ENCODE results near the gene KCNIP3.

The KCNIP3 gene

DNA sequence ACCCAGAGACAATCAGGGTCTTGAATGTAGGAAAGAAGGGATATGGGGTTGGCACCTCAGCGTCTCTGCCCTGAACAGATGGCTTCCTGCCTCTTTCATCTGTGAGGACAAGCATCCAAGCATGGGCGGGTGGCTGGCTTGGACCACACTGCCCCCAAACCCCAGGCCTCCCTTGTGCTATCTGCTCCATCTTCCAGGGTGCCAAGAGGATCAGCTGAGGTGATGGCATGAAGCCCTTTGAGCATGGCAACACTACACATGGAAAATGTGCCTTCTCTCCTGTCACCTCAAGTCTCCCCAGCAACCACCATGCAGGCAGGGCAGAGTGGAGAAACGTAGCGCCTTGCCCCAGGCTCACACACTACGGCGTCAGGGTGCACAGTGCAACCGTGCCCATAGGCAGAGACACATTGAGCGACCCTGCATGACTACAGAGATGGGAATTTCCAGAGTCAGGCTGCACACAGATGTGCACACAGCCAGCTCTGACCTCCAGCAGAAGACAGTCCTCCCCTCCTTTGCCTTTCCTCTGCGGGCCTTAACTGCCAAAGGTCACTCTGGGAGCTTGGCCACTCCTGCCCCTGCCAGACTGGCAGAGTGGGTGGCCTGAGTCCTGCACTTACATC is 1.5 kb downstream of the KCNIP3 start:
- no peak overlapping the region for H3K4me3 ChIP-seq (replicated peaks; ENCODE audit: insufficient read depth, low read length)
- DNase-seq (ENCODE audit: low read depth in 1 of 2, low spot score in 1 of 2), result no peak
- TF ChIP-seq GABPA (IDR thresholded peaks at IDR 0.05; ENCODE audit: low read depth), result no peak
- no peak for TF ChIP-seq POLR2AphosphoS5 (IDR thresholded peaks at IDR 0.05; ENCODE audit: low read depth)
- TF ChIP-seq, protein P1, sequence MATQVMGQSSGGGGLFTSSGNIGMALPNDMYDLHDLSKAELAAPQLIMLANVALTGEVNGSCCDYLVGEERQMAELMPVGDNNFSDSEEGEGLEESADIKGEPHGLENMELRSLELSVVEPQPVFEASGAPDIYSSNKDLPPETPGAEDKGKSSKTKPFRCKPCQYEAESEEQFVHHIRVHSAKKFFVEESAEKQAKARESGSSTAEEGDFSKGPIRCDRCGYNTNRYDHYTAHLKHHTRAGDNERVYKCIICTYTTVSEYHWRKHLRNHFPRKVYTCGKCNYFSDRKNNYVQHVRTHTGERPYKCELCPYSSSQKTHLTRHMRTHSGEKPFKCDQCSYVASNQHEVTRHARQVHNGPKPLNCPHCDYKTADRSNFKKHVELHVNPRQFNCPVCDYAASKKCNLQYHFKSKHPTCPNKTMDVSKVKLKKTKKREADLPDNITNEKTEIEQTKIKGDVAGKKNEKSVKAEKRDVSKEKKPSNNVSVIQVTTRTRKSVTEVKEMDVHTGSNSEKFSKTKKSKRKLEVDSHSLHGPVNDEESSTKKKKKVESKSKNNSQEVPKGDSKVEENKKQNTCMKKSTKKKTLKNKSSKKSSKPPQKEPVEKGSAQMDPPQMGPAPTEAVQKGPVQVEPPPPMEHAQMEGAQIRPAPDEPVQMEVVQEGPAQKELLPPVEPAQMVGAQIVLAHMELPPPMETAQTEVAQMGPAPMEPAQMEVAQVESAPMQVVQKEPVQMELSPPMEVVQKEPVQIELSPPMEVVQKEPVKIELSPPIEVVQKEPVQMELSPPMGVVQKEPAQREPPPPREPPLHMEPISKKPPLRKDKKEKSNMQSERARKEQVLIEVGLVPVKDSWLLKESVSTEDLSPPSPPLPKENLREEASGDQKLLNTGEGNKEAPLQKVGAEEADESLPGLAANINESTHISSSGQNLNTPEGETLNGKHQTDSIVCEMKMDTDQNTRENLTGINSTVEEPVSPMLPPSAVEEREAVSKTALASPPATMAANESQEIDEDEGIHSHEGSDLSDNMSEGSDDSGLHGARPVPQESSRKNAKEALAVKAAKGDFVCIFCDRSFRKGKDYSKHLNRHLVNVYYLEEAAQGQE (IDR thresholded peaks at IDR 0.05; ENCODE audit: insufficient replicate concordance, low read depth), result no peak
- TF ChIP-seq SPI1 (IDR thresholded peaks at IDR 0.05; ENCODE audit: borderline replicate concordance, low read depth), result no peak
- TF ChIP-seq, protein P2, sequence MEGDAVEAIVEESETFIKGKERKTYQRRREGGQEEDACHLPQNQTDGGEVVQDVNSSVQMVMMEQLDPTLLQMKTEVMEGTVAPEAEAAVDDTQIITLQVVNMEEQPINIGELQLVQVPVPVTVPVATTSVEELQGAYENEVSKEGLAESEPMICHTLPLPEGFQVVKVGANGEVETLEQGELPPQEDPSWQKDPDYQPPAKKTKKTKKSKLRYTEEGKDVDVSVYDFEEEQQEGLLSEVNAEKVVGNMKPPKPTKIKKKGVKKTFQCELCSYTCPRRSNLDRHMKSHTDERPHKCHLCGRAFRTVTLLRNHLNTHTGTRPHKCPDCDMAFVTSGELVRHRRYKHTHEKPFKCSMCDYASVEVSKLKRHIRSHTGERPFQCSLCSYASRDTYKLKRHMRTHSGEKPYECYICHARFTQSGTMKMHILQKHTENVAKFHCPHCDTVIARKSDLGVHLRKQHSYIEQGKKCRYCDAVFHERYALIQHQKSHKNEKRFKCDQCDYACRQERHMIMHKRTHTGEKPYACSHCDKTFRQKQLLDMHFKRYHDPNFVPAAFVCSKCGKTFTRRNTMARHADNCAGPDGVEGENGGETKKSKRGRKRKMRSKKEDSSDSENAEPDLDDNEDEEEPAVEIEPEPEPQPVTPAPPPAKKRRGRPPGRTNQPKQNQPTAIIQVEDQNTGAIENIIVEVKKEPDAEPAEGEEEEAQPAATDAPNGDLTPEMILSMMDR (IDR thresholded peaks at IDR 0.05; ENCODE audit: insufficient read depth, low read length), result no peak
- no peaks in the 10 kb centered on the region for H3K27me3 ChIP-seq (ENCODE audit: insufficient read depth, poor library complexity, severe bottlenecking)
- H3K27ac ChIP-seq (replicated peaks), result no peak overlapping the region

DNA sequence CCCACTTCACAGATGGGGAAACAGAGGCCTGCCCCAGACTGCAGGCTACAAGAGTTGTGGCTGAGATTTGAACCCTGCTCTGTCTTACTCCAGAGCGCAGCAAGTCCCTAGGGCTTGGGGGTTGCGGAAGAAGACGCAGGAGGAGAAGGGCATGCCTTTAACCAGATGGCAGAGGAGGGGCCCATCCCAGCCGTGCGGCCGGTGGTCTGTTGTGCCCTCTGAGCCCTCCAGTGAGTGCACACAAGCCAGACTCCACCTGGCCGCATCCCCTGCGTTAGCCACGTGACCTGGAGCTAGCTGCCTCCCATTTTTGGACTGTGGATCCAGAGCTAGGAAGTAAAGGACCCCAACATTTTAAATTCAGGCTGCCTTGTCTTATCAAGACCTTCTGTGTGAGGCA is 2.8 kb downstream of the KCNIP3 start:
- TF ChIP-seq GABPA (IDR thresholded peaks at IDR 0.05; ENCODE audit: low read depth) (no peak), POLR2AphosphoS5 (IDR thresholded peaks at IDR 0.05; ENCODE audit: low read depth) (no peak), SPI1 (IDR thresholded peaks at IDR 0.05; ENCODE audit: borderline replicate concordance, low read depth) (no peak)
- TF ChIP-seq, protein P2 (IDR thresholded peaks at IDR 0.05; ENCODE audit: insufficient read depth, low read length), result no peak
- TF ChIP-seq, protein P1 (IDR thresholded peaks at IDR 0.05; ENCODE audit: insufficient replicate concordance, low read depth), result no peak
- H3K27me3 ChIP-seq (ENCODE audit: insufficient read depth, poor library complexity, severe bottlenecking), result no peaks in the 10 kb centered on the region
- no peak overlapping the region for H3K27ac ChIP-seq (replicated peaks)
- H3K4me3 ChIP-seq (replicated peaks; ENCODE audit: insufficient read depth, low read length), result no peak overlapping the region
- no peak for DNase-seq (ENCODE audit: low read depth in 1 of 2, low spot score in 1 of 2)

DNA sequence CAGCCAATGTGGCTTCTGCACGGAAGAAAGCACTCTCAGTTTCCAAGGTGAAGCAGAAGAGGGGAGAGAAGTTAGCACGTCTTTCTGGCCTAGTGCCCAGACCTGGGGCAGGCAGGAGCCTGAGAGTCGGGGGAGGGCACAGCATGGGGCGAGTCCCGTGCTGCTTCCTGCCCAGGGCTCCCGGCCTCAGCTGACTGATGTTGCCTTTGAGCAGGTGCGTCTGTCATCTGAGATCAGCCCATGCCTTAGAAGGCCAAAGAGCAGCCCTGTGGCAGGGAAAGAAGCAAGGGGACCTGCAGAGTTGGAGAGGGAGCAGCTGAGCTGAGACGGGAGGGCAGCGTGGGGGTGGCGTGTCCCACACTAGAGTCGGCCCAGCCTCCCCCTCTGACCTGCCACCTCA is 3.3 kb downstream of the KCNIP3 start:
- no peak for DNase-seq (ENCODE audit: low read depth in 1 of 2, low spot score in 1 of 2)
- TF ChIP-seq POLR2AphosphoS5 (IDR thresholded peaks at IDR 0.05; ENCODE audit: low read depth) (no peak), SPI1 (IDR thresholded peaks at IDR 0.05; ENCODE audit: borderline replicate concordance, low read depth) (no peak), GABPA (IDR thresholded peaks at IDR 0.05; ENCODE audit: low read depth) (no peak)
- TF ChIP-seq, protein P1 (IDR thresholded peaks at IDR 0.05; ENCODE audit: insufficient replicate concordance, low read depth), result no peak
- TF ChIP-seq, protein P2 (IDR thresholded peaks at IDR 0.05; ENCODE audit: insufficient read depth, low read length), result no peak
- no peaks in the 10 kb centered on the region for H3K27me3 ChIP-seq (ENCODE audit: insufficient read depth, poor library complexity, severe bottlenecking)
- no peak overlapping the region for H3K27ac ChIP-seq (replicated peaks)
- H3K4me3 ChIP-seq (replicated peaks; ENCODE audit: insufficient read depth, low read length), result no peak overlapping the region
